ENCODE data around the gene ERP44.
A peak's percentile ranks its signal among the peaks of the same experiment; 100 is the strongest.
"Not testable (repeated sequence)": the region's sequence is repeated elsewhere in the genome, so short reads cannot be mapped to it uniquely, and the experiment has no call there.

Gene ERP44

DNA sequence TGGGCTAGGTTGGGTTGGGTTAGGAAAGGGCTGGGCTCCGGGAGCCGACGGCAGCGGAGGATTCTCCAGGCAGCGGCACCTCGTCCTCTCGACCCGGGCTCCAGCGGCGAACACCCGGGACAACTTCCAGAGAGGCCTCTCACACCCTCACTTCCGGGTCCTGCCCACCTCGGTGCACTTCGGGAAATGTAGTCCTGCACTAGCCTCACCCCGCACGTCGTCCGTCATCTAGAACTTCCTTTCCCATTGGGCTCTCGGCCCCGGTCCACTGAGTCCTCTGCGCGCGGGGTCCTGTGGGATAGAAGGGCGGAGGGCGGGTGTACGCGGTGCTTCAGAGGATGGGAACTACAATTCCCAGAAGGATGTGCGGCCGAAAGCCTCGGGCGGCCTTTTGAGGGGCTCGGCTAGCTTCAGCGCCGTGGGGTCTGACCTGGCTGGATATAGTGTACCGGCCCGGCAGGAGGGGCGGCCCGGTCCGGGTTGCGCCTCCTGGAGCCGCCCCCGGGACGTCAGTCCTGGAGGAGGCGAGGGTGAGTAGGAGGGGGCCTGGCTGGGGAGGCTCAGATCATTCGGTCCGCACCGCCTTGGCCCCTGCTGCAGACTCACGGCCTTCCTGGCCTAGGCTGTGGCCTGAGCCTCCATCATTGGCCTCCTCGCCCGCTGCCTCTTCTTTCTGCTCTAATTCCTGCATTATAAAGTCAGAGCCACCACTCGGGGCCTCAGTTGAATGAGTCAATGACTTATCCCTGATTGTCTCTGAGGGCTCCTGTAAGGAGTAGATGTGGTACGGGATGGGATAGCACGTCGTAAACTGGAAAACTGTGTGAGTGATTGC, at the start of gene ERP44, which contains the start of gene INVS:
Gene ERP44 (minus strand): TSS at position 114 of the 835 bp plus-strand sequence. CDS start 160 bp downstream, outside the sequence.
Gene INVS (plus strand): TSS at position 357 of the 835 bp plus-strand sequence. CDS start 5,279 bp downstream, outside the sequence.
- DNase-seq (ENCODE audit: low spot score) = peak; percentile 100

DNA sequence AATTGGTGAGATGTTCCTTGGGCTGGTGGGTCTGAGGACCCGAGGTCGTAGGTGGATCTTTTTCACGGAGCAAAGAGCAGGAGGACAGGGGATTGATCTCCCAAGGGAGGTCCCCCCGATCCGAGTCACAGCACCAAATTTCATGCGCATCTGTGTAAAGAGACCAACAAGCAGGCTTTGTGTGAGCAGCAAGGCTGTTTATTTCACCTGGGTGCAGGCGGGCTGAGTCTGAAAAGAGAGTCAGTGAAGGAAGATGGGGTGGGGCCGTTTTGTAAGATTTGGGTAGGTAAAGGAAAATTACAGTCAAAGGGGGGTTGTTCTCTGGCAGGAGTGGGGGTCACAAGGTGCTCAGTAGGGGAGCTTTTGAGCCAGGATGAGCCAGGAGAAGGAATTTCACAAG, 47.2 kb upstream of the ERP44 start:
- not testable (repeated sequence) for DNase-seq (ENCODE audit: low spot score)

DNA sequence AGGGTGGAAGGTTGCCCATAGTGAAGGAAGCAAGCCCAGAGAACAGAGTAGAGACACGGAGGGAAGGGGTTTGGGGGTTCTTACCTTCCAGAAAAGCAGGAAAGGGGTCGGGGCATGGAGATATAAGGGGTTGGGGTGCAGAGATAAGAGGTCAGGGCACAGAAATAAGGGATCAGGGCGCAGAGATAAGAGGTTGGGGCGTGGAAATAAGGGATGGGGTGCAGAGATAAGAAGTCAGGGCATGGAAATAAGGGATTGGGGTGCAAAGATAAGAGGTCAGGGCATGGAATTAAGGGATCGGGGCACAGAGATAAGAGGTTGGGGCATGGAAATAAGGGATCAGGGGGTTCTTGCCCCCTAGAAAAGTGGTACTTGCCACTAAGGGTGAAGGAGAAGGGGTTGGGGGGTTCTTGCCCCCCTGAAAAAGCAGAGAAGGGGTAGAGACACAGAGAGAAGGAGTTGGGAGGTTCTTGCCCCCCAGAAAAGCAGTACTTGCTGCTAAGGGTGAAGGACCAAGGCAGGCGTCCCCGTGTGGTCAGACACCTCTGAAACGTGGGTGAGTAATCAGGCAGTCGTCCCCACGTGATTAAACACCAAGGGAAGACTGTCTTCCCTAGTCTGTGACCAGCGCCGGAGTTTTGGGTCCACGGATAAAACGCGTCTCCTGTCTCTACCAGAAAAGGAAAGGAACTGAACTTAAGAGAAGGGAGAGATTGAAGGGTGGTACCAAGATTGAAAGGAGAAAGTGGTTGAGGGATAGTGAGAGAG, 46.6 kb upstream of the ERP44 start:
- DNase-seq (ENCODE audit: low spot score) = not testable (repeated sequence)

DNA sequence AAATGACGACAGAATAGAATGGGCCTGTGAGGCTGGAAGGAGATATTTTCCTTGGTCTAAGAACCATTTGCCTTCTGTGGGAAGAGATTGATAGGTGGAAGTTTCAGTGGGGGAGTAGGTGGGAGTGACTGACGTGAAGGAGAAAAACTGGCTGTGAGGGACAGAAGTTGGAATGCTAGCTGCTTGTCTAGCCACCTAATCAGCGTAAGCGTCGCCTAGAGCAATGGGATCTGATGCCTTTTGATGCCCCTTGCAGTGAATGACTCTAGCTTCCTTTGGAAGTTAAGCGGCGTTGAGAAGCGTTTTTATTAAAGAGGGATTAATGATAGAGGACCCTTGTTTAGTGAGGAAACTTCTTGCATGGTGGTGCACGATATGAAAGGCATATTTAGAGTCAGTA, 43.1 kb upstream of the ERP44 start:
- DNase-seq (ENCODE audit: low spot score) = not testable (repeated sequence)

DNA sequence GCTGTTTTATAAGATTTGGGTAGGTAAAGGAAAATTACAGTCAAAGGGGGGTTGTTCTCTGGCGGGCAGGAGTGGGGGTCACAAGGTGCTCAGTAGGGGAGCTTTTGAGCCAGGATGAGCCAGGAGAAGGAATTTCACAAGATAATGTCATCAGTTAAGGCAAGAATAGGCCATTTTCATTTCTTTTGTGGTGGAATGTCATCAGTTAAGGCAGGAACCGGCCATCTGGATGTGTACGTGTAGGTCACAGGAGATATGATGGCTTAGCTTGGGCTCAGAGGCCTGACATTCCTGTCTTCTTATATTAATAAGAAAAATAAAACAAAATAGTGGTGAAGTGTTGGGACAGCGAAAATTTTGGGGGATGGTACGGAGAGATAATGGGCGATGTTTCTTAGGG, 41.5 kb upstream of the ERP44 start:
- not testable (repeated sequence) for DNase-seq (ENCODE audit: low spot score)

DNA sequence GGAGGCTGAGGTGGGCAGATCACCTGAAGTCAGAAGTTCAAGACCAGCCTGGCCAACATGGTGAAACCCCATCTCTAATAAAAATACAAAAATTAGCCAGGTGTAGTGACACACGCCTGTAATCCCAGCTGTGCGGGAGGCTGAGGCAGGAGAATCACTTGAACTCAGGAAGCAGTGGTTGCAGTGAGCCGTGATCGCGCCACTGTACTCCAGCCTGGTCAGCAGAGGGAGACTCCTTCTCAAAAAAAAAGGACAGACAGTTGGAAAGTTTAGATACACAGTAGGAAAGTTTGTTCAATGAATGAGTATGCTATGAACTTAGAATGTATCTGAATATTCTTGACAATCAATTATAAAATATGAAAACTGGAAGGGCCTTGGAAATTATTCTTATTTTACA, 38.0 kb upstream of the ERP44 start:
- DNase-seq (ENCODE audit: low spot score) = not testable (repeated sequence)

DNA sequence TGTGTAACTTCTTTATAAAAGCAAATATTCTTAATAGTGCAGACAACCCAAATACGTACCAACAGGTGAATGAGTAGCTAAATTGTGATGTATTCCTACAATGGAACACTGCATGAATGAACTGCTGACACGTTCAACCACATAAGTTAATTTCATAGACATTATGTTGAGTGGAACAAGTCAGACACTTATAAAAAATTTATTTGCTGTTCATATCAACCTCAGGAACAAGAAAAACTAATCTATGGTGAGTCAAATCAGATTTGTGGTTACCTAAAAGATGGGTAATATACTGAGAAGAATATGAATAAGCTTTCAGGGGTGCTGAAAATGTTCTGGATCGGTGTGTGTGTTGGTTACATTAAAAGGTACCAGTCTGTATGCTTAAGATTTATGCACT, 35.9 kb upstream of the ERP44 start:
- no peak for DNase-seq (ENCODE audit: low spot score)

DNA sequence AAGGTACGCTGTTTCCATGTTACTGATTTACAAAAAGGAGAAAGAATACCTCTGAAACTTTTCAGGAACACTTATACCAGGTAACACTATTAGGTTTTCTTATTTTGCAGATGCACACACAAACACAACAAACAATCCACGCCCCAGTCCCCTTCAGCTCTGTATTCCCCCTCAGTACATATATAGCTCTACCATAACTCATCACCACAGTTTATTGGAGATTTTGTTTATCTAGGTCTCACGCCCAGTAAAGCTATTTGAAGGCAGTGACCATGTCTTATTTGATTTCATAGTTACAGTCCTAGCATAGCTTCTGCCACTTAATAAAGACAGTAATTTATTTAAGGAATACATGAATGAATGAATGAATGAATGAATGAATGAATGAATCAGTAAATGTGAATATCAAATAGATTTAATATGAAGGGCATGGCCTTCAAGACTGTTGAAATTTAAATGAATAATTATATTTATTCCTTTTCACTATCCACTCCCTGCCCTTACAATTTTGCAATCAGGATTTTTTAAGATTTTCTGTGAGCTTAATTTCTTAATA, 33.2 kb upstream of the ERP44 start:
- DNase-seq (ENCODE audit: low spot score) = no peak

DNA sequence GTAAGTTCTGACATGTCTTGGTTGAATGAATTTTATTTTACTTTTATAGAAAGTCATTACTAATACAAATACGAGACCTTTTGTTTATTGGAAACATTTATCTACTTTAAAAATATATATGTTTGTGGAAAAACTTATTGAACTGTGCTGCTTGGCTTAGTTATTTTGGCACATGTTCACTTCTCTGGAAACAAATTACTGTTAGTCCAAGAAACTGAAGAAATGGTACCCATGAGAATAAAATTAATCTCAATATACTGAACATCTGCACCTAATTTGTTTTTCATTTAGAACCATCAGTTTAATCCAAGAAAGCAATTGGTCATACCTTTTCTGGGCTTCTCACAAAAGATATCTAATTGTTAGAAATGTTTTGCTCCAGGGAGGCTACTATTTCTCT, 32.4 kb upstream of the ERP44 start:
- no peak for DNase-seq (ENCODE audit: low spot score)

DNA sequence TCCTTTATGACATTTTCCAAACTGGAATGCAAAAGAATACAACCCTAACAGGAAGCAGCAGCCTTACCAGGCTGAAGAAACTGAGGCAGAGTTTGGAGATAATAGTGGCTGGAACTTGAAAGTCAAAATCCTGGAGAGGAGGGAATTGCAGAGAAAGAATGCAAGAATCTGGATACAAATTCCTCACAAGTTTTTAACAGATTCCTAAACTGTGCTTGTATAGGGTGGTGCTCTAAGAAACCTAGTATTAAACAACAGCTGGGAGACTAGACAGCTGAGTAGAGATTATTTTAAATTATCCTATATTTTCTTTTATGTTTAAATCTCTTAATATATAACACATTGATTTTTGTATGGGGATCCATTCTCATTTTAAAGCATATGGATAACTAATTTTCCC, 31.0 kb upstream of the ERP44 start:
- no peak for DNase-seq (ENCODE audit: low spot score)

DNA sequence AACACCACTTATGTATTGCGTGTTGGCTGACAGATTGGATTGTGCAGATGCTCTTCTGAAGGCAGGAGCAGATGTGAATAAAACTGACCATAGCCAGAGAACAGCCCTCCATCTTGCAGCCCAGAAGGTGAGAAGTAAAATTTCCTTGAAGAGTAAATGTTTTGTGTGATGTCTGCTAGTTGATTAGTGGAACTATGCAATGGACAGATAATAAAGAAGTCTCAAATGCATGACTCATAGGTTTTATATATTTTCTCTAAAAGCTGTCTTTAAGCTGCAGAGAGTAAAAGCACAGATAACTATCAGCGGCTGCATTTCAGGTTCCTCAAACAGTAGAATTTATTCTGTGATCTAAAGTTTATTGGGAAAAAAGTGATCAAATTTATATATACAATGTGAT, 27.6 kb upstream of the ERP44 start:
- DNase-seq (ENCODE audit: low spot score) = no peak

DNA sequence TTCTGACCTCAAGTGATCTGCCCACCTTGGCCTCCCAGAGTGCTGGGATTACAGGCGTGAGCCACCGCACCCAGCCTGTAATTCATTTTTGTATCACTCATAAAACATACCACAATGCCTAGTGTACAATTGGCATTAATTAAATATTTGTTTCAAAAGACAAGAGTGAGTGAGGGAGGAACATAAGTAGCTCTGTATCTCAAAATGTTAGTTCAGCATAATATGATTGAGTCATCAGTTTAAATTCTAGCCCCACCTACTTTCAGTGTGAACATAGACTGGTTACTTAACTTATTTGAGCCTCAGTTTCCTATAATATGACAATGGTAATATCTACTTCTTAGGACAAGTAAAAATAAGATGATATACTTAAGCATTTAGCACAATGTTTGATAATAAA, 27.1 kb upstream of the ERP44 start:
- no peak for DNase-seq (ENCODE audit: low spot score)

DNA sequence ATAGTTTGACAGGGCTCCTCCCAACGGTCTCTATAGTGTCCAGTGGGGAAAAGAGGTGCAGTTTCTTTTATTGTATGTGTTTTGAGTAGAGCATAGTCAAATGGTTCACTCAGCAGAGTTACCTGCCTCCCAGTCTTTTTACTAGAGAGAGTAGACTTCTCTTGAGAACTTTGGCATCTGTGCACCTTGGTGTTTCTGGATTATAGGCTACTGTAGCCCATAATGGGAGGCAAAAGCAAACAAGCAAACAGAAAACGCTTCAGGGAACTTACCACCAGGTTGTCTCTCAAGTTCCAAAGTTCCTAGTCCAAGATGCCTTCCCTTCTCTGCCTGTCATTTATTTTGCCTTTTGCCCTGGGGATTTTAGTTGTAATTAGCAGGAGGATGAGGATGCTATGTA, 26.4 kb upstream of the ERP44 start:
- DNase-seq (ENCODE audit: low spot score) = no peak

DNA sequence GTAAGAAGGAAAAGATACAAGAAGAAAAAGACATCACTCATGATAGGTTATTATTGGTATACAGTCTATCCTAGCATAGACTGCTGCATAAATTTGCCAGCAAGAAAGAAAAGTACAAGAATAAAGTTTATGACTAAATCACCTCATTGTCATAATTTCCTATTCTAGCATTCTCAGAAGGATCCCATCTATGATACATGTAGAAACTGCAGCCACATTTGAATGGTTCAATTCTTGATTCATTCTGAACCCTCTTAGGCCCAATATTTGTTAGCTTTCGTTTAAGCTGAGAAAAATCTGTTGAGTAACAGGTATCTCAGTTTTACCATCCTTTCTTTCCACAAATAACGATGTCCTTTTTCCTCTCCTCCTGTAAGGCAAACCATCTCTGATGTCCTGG, 21.5 kb upstream of the ERP44 start:
- DNase-seq (ENCODE audit: low spot score) = no peak

DNA sequence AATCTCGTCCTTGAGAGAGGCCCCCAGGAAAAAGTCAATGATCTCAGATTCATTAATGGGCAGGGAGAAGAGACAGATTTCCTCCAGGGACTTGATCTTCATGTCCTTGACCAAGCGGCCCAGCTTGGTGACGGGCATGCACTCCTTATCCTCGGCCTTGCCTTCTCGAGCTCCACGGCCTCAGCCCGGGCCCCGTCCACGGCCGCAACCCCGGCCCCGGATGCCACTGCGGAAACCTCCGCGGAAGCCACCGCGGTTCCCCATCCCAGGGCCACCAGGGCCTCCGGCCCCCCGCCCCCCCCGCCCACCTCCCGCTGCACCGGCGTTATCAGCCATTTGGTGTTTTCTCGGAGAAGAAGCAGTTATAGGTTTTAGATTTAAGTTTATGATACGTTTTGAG, 18.5 kb upstream of the ERP44 start:
- DNase-seq (ENCODE audit: low spot score) = no peak

DNA sequence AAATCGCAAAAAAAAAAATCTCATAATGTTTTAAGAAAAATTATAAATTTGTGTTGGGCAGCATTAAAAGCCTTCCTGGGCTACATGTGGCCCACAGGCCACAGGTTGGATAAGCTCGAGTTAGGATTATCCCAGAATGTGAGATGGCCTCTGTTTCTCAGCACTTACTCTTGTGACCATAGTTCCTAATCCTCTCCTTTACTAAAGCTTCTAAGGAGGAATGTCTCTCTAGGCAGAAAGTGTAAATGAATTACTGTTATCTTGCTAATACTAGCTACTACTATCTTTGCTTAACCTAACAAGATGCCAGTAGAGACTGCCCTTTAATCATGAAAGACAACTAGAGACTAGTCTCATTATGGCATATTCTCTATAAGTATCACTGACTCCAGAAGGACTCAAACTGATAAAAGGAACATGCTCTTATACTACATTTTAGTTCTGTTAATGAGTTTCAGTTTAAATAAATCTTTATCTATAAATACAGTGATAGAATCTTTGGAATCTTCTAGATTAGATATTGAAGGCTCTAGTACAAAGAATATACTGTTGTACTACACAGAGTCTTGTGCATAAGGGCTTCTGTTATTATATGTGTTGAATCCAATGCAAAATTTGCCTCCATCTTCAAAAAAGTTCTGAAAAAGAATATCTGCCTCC, 14.0 kb upstream of the ERP44 start:
- no peak for DNase-seq (ENCODE audit: low spot score)

DNA sequence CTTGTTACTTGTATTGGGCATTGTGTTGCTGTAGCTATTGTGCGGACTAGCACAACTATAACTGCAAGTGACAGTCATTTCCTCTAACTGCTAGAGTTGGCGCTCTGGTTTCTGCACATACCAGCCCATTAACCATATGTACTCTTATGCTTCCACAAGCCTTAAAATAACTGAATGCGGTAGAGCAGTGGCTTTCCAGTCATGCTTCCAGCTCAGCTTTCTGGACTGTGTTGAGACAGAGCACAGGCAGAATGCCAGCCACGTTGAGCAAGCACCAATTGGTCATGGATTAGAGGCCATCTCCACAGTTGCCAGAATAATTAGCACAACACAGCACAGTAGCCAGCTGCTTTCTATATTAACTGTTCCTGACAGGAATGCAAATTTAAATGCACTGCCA, 12.4 kb upstream of the ERP44 start:
- peak; percentile 77 for DNase-seq (ENCODE audit: low spot score)

DNA sequence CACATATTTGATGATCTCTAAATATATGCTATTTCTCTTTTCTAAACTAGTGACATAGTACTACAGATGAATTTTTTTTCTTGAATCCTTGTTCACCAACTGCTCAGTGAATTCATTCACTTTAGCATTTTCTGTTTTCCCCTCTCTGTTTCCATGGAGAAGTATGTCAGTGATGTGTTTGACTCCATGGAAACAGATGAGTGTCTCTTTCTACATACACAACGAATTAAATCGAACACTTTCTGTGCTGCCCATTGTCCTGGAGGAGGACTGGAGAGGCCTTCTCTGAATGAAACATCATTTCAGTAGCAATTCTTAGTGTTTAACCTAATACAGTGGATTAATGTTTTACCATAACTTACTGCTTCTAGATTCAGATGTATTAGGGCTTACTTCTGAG, 9.8 kb upstream of the ERP44 start:
- DNase-seq (ENCODE audit: low spot score) = no peak

DNA sequence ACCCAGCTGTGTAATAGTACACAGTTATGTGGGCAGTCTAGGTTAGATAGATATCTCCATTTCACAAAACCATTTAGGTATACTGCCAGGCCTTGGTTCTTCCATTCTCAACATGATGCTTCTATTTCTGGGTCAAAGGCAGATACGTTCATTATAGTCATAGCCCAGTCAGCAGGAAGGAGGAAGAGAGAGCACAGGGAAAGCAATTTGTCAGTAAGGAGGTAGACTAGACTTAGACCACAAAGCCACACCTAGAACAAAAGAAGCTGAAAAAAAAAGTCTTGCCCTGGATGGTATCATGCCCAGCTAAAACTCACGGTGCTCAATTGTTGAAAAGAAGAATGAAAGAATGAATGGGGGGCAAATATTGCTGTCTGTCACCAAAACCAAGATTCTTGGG, 7.8 kb upstream of the ERP44 start:
- no peak for DNase-seq (ENCODE audit: low spot score)

DNA sequence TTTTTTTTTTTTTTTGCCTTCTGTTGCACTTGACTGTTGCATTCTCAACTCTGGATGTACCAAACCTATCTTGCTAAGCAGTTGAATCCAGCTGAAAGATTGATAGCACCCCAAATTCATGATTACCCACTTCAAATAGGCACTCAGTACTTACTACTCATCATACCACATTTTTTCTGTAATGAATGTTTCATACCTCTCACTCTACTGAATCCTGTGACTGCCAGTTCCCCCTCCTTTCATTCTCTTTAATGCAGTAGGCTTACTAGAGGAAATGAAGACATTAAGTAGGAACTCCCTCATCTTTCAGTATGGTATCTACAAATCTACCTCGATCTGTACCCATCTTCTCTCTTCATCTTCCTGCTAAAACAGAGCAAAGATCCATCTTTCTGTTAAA, 7.1 kb upstream of the ERP44 start:
- DNase-seq (ENCODE audit: low spot score) = no peak

DNA sequence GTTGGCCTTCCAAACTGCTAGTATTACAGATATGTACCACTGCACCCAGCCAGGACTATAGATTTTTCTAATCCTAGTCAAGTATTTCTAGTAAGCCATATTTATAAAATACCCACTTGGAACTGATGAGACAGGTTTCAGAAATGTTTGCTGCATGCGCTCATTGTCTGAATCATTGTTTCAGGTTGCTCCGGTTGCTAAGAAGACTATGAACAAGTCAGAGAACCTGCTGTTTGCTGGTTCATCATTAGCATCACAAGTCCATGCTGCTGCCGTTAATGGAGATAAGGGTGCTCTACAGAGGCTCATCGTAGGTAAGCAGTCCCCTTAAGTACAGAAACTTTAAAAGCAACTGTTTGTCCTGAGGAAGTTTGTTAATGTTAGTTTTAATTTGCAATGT, 5.5 kb upstream of the ERP44 start:
- no peak for DNase-seq (ENCODE audit: low spot score)

DNA sequence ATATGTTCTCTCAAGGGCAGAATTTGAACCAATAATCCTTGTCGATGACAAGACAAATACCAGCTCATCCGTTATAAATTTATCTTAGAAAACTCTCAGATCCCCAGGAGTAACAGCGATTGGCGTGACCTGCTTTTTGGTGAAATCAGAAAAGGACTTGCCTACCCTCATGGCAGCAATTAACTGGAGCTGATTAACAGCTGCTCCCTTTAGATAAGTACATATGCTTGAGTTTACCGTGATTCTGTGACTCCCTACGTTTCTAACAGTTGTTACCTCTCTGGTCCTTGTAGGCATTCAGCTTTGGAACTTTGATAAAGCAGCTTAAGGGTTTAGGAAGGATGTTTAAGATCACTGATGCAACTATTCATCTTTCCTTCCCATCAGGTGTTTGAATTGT, 2.8 kb upstream of the ERP44 start:
- DNase-seq (ENCODE audit: low spot score) = no peak

Measured in putamen (tissue), 1 donor.